Pancreas (tissue), 10 donors: ENCODE data around the gene FAM78A. TPM values are rescaled to one million over a fixed set of nuclear protein-coding genes. Genes with fewer than 3 reads are reported as not detected.
"Not testable (repeated sequence)": the region's sequence is repeated elsewhere in the genome, so short reads cannot be mapped to it uniquely, and the experiment has no call there.

Source experiments
- ATAC-seq, 4 donors: fragments of 200-7000 bp; cut with Tn5 transposase; one replicate each; pipeline versions ENCODE4 v1.8.0 to v1.9.1; 2020; ENCODE audit warnings: mild to moderate bottlenecking in 4 of 4, moderate library complexity in 4 of 4
- DNase-seq, 6 donors: peaks; one replicate each; pipeline ENCODE4 v3.0.0-alpha.2; 2020
- FAIRE-seq: peaks from 2 replicates; lab custom pipeline; 2012; peaks lifted over from hg19 to GRCh38; lab: Jason Lieb, UNC
- H3K27ac ChIP-seq, 4 donors: fragments of 200-600 bp; sonication (generic); 1 replicate in 3 of 4; 2 replicates in 1 of 4; pipeline versions ENCODE4 v1.5.0 to v1.8.0; 2020
- H3K27me3 ChIP-seq, 4 donors: fragments of 200-600 bp; one replicate each; pipeline ENCODE4 v1.8.0; 2021
- H3K36me3 ChIP-seq, 3 donors: fragments of 200-600 bp; sonication (generic) in 1 of 3; one replicate each; pipeline versions ENCODE4 v1.5.0 to v1.8.0; 2020 to 2021
- H3K4me1 ChIP-seq, 3 donors: fragments of 200-600 bp; one replicate each; pipeline ENCODE4 v1.8.0; 2021
- H3K4me3 ChIP-seq, 4 donors: fragments of 200-600 bp; sonication (generic) in 2 of 4; one replicate each; pipeline versions ENCODE4 v1.5.0 to v1.8.0; 2020 to 2021
- H3K9me3 ChIP-seq, 4 donors: fragments of 200-600 bp; one replicate each; pipeline ENCODE4 v1.8.0; 2021
- CTCF ChIP-seq, 4 donors: fragments of 200-600 bp; sonication (generic) in 3 of 4; IDR thresholded peaks; one replicate each; pipeline versions ENCODE4 v1.5.0 to v1.8.0; 2021; ENCODE audit warnings: antibody characterized with exemption in 4 of 4
- WGBS, 2 donors: extraction: QIAGEN DNeasy Blood & Tissue Kit; methylation state at CpG; one replicate each; pipeline ENCODE4 v1.1.7; 2013; 5-methylcytosine and 5-hydroxymethylcytosine counted together
- intact Hi-C, 3 donors: fragments of 100-400 bp; cut with DNase I; formaldehyde crosslinking; loops; one replicate each; pipeline versions ENCODE4 v1.11.1 to v1.14.2; 2022
- polyA plus RNA-seq, 2 donors: library from polyadenylated mRNA; stranded (reverse); fragments of 200-250 nt; gene quantifications; one replicate each; pipeline ENCODE4 v1.2.3, GENCODE V29; 2013
- total RNA-seq, 6 donors: library from RNA; stranded (reverse); fragmentation: NEBNext Ultra II Directional in 4 of 6; extraction: Animal tissue kit (Norgen Biotek cat#: 25700) in 4 of 6; gene quantifications; one replicate each; pipeline versions ENCODE4 v1.2.1 to v1.2.4, GENCODE V29; 2021 to 2023
- donor health status: healthy with polysubstance abuse.
- donor health status: DM: no; HTN: no; CAD: no; lungs with moderate emphysema.
- donor health status: DM: no; HTN: no; CAD: no.
- donor health status: control.
- donor health status: control.
- donor health status: Bipolar disorder and iron deficiency.
- donor health status: DM: yes; HTN: yes; CAD: no.
- donor health status: DM: no; HTN: no; CAD: no.
- donor health status: DM: no; HTN: no; CAD: no.
- donor health status: DM: yes; HTN: yes; CAD: no.

FAM78A gene
- total and polyA plus RNA-seq, 8 donors = 0.37 to 3.9 (median 0.78) TPM

- ATAC-seq (peak in 1 of 4 donors; percentile 29), DNase-seq (no peak), FAIRE-seq (no peak)
- no peak for TF ChIP-seq CTCF (IDR thresholded peaks at IDR 0.05)
- WGBS, 2 donors = 83 to 85% methylated on average over 23 of the region's 23 CpGs
- no peaks in the 10 kb centered on the region for H3K27me3 ChIP-seq
- intact Hi-C loops = no loop called here
- H3K4me1 ChIP-seq = peaks cover 0 to 2% (median 0%) of the 10 kb centered on the region in 3 donors
- no peaks in the 10 kb centered on the region for H3K9me3 ChIP-seq
- peak overlapping the region in 2 of 4 donors; percentile 17 to 46 for H3K27ac ChIP-seq
- H3K36me3 ChIP-seq = no peaks in the 10 kb centered on the region
- peak overlapping the region in 1 of 4 donors; percentile 22 for H3K4me3 ChIP-seq
Observed at GRCh38 chr9:131252120-131252519, 24.2 kb downstream of the FAM78A start.

GRCh38 chr9:131246618-131247017, 29.7 kb downstream of the FAM78A start:
- no peak for ATAC-seq
- DNase-seq = no peak
- no peak for TF ChIP-seq CTCF (IDR thresholded peaks at IDR 0.05)
- Histone ChIP-seq H3K9me3 (no peaks in the 10 kb centered on the region), H3K4me1 (no peaks in the 10 kb centered on the region), H3K27ac (no peak overlapping the region), H3K4me3 (no peak overlapping the region), H3K36me3 (no peaks in the 10 kb centered on the region), H3K27me3 (no peaks in the 10 kb centered on the region)
- WGBS, 2 donors = 66 to 88% methylated on average over 4 of the region's 4 CpGs
- FAIRE-seq = no peak
- intact Hi-C loops = no loop called here

- intact Hi-C loops, H3K27me3 ChIP-seq, DNase-seq, H3K9me3 ChIP-seq, H3K27ac ChIP-seq, H3K36me3 ChIP-seq, ATAC-seq, H3K4me1 ChIP-seq, H3K4me3 ChIP-seq, FAIRE-seq: not testable (repeated sequence)
- 83 to 96% methylated on average over 5 of the region's 5 CpGs for WGBS, 2 donors
Observed at GRCh38 chr9:131244331-131244730, 32.0 kb downstream of the FAM78A start.

- intact Hi-C loops = no loop called here
- Histone ChIP-seq H3K9me3 (no peaks in the 10 kb centered on the region), H3K27me3 (no peaks in the 10 kb centered on the region), H3K36me3 (no peaks in the 10 kb centered on the region), H3K4me3 (no peak overlapping the region), H3K4me1 (peaks cover 0 to 18% (median 5%) of the 10 kb centered on the region in 3 donors), H3K27ac (no peak overlapping the region)
- DNase-seq (no peak), FAIRE-seq (no peak), ATAC-seq (no peak)
- WGBS, 2 donors = 77 to 81% methylated on average over 22 of the region's 22 CpGs
- no peak for TF ChIP-seq CTCF (IDR thresholded peaks at IDR 0.05)
Observed at GRCh38 chr9:131240047-131240921, 36.0 kb downstream of the FAM78A start.

- TF ChIP-seq CTCF (IDR thresholded peaks at IDR 0.05) = no peak
- intact Hi-C loops = no loop called here
- H3K36me3 ChIP-seq = peaks cover 0 to 6% (median 0%) of the 10 kb centered on the region in 3 donors
- ATAC-seq (no peak), FAIRE-seq (no peak), DNase-seq (no peak)
- no peaks in the 10 kb centered on the region for H3K27me3 ChIP-seq
- 72 to 75% methylated on average over 23 of the region's 23 CpGs for WGBS, 2 donors
- peaks cover 0 to 18% (median 5%) of the 10 kb centered on the region in 3 donors for H3K4me1 ChIP-seq
- H3K4me3 ChIP-seq = no peak overlapping the region
- no peak overlapping the region for H3K27ac ChIP-seq
- H3K9me3 ChIP-seq = no peaks in the 10 kb centered on the region
Observed at GRCh38 chr9:131239161-131239975, 36.9 kb downstream of the FAM78A start.
